HG03025 (cell line): ENCODE measurements around the gene OR6S1.
A peak's percentile ranks its signal among the peaks of the same experiment; 100 is the strongest.

Experiments used
- ATAC-seq: cut with Tn5 transposase; IDR thresholded peaks from one replicate; pipeline ENCODE4 v1.9.1; 2021; ENCODE audit warnings: mild to moderate bottlenecking, moderate library complexity; ENCODE audit not compliant: unreplicated experiment, low FRiP score

The OR6S1 gene, protein sequence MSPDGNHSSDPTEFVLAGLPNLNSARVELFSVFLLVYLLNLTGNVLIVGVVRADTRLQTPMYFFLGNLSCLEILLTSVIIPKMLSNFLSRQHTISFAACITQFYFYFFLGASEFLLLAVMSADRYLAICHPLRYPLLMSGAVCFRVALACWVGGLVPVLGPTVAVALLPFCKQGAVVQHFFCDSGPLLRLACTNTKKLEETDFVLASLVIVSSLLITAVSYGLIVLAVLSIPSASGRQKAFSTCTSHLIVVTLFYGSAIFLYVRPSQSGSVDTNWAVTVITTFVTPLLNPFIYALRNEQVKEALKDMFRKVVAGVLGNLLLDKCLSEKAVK

DNA sequence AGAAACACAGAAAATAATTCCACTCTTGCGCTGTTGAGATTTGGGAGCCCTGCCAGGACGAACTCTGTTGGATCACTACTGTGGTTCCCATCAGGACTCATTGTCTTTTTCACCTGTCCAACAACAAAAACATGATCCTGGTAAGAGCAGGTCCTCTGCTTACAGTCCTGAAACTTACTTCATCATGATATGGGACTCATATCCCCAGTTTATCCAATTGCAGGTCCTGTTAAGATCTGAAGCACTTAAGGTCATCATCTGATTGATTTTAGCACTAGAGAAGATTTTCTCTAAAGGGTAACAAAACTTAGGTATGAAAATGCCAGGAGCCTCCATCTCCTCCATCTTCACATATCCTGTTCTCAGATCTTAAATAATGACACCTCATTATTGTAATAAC lies at the start of gene OR6S1:
OR6S1 (minus strand) TSS at position 101 of the 400 bp plus-strand sequence; CDS start at position 101, 0 bp downstream.
- ATAC-seq: no peak

DNA sequence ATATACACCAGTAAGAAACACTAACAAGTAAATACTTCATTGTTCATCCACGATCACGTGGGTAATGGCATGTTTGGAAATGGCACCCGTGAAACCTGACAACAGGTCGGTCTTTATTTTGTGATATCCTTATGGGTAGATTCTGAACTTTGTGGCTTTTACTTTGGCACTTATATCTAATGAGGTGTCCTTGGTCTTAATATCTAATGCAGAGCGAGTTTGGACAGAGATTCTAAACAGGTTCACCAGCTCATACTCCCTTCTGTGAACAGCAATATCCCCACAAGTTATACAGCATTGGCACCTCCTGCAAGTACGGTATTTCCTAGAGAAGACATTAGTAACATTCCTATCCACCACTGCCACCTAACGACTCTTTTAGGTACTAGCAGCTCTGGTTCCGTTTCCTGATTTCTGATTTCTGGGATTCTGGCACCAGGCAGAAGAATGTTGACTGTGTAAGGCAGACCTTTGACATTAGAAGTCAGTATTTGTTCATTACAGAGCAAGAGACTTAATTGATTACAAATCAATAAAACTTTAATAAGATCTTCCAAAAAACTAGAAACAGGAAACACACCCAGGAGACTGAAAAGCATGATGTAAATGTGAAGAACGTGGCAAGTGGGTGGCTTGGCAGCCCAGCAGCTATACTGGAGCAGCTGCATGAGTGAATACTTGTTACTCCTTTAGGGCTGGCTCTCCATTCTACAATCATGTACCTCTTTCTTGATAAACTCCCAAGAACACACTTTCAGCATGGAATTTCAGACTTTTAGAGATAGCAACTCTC lies 49.6 kb upstream of the OR6S1 start:
- ATAC-seq: peak; percentile 70

DNA sequence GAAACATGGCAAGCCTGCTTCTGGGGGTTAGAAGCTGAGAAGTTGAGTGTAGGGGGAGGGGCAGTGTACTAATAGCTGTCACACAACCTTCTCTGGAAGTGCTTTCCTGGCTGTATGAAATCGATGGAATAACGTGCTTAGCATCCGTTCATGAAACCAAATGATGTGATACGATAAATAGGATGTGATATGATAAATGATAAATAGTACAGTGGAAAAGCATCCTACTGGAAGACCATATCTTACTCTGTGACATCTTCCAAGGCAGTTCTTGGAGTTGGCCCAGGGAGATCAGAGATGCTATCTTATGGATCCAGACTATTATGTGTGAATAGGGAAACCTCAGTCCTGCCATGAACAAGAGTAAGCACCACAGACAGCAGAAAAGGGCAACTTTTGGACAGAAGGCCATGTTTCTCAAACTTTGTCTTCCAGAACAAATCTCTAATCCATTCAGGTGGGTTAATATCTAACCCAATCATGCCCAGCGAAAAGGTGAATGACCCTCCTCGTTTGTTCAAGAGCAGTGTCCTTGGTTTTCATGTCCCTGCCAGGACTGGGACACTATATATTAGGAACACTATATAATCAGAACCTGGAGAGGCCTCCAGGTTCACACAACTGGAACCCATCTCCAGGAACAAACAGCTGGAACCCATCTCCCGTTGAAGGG lies 46.8 kb upstream of the OR6S1 start, which contains the start of gene ANG:
ANG (plus strand) TSS at position 598 of the 673 bp plus-strand sequence. CDS start 4,801 bp downstream, outside the sequence.
- no peak for ATAC-seq

DNA sequence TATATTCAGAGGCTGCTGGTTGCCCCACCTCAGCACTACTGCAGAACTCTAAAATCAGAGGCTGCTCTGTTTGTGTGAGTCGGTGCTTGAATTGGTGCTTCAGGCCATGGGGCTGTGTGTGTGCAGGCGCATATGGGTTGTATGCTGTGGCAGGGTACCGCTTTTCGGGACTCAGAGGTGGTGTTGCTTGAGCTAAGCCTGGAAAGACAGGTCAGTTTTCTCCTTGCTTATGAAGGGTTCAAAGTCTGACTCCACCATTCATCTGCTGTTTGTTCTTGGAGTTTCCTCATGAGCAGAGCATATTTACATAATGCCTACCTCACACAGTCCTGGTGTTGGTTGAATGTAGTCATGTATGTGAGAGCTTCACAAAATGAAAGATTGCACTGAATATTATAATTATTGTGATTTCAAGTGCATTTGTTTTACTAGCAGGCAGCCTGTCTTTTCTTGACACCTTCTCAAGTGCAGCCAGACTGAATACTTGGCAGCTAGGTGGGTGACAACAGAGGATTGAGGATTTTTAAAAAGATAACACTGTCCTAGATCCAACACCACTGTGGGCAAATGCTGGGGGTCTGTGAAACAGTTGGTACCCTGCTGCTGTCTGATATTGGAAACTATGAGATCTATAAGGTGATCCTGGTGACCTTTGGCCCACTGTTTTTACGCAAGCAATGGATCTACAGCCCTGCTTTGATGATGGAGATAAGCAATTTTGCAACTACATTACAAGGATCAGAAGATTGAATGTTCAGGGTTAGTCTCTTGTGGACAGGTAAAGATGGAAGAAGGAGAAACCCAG lies 46.1 kb upstream of the OR6S1 start:
- no peak for ATAC-seq

DNA sequence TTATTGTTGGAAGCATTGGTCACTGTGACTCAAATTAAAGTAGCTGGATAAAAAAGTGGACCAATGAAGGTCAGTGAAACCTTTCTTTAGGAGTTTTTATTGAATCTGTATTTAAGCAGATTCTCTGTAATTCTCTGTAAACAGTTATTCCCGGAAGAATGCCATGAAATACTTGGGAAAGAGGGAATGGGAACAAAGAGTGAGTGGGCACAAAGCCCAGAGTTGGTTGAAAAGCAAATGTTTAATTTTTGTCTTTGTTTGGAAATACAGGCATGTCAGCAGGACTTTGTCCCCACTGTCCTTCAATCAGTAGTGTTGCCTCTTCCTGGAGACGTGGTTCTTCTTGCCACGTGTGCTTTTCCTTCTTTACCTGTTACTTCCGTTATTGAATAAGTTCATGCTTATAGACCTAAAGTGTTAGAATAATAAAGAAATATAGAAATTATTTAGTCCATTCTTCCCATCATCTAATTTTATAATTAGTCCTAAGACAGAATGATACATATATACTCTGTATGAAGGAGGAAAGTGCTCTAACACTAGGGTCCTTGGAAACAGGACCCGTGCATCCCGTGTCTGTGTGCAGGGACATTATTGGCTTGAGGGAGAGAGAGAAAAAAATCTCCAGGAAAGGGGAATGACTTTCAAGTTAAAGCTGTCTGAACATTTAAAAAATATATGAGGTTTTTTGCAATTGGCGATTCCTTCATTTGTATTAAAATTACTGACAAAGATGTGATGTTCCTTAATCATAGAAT lies 45.1 kb upstream of the OR6S1 start:
- ATAC-seq: no peak

DNA sequence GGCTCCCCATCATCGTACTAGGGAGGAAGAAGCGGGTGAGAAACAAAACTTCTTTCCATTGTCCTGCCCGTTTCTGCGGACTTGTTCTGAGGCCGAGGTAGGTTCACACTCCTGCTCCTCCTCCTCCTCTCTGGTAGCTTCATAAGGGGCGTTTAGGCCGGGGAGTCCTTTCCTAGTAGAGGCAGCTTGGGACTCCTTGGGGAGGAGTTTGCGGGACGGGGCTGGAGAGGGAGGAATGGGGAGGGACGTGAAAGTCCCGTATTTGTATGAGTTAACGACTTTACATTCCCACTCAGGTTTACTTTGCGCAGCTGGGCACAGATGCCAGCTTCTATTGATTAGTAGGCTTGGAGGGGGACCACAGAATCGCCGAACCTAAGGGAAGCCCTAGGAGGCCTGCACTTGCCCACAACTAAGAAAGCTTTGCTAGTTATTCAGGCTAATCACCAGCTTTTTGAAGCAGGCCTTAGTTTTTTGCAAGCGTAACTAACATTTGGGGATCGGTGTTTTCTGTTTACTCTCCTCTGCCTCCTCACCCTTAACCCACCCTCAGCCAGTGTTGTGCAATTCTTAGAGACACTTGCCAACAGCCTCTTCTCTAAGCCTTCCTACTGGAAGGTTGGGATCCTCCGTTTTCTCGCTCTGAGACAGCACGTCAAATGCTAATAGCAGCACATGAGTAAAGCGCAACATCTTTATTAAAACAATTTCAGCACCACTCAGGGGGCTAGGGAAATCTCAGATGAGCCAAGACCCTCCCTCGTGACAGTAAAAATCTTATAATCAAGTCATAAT lies 43.4 kb upstream of the OR6S1 start:
- ATAC-seq: no peak

DNA sequence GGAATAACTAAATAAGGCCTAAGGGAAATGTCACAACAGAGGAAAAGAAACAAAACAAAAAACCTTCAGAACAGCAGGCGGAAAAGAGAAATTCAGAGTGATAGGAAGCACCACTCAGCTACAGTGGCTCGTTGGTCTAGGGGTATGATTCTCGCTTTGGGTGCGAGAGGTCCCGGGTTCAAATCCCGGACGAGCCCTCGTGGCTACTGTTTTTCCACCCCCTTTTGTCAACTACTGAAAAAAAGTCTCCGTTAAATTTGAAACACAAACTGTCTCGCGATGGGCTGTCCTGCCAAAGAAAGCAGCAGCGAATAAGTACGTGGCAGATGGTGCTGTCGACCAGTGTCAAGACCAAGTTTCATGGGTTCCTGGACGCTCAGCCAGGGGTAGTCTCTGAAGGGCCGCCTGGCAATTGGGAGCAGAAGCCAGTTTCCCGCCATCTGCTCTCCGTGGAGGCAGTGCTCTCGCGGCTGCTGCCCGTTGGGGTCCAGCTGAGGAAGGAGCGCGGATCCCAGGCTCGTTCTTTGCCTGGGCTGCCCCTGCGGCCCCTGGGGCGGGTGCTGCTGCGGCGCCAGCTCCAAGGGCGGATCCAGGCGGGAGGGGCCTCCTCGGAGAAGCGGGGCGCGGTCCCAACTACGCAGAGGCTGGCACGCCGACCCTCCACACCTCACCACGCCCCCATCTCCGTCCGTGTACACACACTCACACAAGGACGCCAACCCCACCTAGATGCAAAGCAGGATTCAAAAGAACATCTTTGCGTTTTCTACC lies 42.6 kb upstream of the OR6S1 start, which contains the start of gene RNASE4:
RNASE4 (plus strand) TSS at position 670 of the 771 bp plus-strand sequence. CDS start 14,812 bp downstream, outside the sequence.
- ATAC-seq: no peak

DNA sequence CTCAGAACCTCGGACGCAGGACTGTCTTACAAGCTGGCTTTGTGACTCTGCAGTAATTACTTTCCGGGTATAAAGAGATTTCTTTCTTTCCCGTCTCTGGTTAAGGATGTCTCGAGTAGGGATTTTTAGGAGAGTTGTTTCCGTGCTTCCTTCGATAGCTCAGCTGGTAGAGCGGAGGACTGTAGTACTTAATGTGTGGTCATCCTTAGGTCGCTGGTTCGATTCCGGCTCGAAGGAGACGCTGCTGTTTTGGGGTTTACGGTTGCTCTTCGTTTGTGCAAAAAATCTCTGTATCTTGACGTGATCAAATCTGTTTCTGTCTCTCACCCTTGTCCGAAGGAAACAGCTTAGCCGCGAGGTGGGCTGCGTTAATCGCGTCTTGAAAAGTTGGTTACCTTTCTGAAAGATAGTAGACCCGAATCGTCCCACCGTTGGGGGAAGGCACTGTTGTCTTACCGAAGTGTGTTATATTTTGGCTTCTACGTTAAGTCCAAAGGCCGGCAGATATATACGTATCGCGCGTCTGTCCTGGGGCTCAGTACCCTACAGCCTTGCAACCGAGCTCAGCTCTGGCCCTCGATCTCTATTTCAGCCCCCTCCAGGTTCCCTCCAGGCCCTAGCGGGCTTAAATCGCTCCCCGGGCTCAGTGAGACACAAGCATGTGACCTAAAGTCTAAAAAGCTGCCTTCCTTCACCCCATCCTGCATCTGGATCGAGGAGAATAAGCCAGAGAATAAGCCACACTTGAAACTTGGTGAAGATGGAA lies 41.8 kb upstream of the OR6S1 start:
- peak; percentile 24 for ATAC-seq

DNA sequence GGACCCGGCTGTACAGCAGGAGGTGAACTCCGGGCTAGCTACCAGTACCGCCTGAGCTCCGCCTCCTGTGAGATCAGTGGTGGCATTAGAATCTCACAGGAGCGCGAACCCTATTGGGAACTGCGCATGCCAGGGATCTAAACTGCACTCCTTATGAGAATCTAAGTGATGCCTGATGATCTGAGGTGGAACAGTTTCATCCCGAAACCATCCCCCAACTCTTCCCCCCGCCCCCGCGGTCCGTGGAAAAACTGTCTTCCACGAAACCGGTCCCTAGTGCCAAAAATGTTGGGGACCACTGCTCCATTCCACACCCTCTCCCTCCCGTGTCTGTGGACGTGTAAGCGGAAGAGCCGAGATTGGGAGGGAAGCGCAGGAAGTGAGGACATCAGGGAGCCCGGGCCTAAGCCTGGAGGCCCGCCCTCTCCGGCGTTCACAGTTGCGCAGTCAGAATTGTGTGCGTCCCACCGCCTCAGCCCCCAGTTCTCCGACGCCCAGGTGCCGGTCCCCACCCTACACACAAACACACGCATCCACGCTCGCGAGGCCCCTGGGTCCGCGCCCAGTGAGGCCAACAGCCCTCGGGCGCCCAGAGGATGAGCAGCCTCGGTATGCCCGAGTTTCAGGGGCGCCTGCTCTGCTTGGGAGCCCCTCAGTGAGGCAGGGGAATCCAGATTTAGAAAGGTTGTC lies 41.1 kb upstream of the OR6S1 start:
- peak; percentile 31 for ATAC-seq

DNA sequence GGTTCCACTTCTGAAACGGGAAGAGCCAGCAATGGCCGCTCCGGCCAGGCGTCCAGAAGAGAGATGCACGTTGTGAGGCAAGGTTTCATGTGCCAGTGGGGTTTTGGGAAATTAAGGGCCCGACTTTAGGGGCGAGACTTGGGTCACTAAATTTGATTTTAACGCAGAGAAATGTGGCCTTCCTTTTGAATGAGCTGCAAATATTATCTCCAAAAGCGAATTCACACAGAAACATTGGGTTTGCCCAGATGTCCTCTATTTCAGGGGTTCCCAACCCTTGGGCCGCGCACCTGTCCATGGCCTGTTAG lies 40.6 kb upstream of the OR6S1 start:
- no peak for ATAC-seq

DNA sequence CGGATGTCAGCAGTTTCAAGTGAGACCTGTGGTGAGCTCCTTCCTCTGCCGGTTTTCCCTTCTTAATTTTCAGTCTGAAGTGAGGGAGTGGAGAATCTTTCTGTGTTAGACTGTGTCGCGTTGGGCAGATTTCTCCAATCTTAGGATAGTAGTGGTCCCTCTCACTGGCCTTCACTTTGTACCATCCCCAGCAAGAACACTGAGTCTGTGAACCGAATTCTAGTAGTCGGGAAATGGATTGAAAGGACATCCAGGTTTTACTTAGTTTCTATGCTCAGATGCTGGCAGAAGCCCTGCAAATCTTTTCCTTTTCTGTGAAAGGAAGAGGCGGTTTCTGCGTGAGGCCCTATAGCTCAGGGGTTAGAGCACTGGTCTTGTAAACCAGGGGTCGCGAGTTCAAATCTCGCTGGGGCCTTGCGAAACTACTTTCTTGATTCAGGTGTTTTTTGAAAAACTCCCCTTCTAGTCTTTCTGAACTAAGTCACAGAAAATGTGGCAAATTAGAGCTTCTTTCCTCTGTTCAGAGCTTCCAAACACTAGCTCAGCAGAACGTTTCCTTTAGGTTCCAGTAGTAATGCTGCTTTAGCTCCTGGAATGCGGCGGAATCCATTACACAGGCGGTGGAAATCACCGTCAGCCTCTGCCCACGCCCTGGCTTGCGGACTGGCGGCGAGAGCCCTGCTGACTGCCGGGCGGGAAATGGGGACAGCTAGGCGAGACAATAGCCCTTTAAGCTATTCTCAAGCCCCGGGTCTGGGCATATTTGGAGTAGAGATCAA lies 40.0 kb upstream of the OR6S1 start:
- ATAC-seq: no peak

DNA sequence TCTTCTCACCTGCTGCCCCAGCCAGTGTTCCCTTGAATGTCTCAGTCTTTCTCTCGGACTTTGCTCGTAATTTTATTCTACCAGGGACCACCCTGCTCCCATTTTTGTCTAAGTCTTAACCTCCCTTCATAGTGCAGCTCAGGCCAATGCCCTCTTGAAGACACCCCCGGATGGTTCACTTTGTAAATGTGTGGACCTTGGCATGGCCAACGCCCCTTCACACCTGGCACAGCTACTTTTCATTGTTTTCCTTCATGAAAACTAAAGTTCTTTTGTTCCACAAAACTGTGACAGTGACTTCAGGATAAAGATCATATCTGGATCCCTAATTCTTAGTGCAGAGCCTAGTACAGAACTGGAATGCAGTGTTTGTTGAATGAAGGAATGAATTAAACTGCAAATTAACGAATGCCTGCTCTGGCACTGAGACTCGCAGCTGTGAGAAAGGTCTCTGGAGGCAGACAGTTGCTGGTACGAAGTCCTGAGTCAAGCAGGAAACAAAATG lies 39.4 kb upstream of the OR6S1 start:
- no peak for ATAC-seq

DNA sequence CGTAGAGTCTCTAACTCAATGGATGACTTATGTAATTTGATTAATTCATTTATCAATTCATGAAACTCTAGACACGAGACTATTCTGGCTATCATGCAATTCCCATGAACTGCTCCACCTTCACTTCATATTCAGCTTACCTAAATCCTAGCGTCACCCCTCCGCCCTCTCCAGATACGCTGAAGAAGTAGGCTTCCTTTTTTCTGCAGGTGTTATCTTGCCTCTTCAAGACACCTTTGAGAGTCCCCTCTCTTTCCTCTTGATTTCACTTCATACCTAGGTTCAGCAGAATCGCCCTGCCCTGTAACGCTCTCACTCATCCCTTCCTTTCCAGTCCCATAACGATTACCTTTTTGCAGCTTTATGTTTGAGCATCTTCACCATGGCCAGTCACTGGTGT lies 38.9 kb upstream of the OR6S1 start:
- ATAC-seq: no peak

DNA sequence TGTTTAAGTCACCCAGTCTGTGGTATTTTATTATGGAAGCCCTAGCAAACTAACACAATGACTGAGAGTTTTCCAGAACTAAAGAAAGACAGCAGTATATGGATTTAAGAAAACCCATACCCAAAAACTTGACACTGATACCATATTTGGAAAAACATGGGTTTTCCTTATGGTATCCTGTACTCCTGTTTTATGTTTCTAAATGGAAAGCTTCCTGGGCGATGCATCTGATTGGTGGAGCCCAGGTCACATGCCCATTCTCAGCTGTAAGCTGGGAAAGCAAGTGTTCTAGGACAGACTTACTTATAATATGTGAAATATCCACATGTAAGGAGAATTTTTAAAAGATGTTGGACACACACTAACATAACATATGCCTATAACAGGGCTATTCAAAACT lies 38.4 kb upstream of the OR6S1 start:
- ATAC-seq: no peak

DNA sequence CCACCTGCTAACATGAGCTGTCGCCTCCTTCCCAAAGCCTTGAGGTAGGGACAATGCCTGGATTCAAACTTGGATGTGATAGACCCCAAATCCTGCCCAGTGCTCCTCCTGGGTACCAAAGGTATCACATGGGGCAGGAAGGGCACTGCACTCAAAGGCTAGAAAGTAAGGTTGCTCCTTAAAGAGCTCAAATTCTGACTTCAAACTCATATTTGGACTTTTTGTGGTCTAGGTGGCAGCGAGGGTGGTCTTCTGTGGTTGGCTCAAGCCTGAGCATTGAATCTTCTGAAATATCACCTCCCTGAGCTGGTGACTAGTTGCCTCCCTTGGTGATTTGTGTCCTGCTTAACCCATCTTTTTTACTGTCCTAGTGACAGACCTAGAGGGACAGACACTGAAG lies 34.6 kb upstream of the OR6S1 start:
- ATAC-seq: no peak

DNA sequence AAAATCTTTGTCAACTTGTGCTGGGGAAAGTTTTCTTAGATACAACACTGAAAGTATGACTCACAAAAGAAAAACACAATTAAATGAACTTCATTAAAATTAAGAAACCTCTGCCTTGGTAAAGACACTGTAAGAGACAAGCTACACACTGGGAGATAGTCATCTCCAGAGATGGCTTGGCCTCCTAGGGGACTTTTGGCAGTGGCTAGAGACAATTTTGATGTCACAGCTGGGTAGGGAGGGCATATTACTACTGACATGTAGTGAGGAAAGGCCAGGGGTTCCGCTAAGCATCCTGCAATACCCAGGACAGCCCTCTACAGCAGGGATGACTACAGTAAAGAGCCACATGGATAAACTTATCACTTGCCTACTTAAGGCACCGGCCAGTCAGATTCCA lies 34.2 kb upstream of the OR6S1 start:
- no peak for ATAC-seq
